DND-41 (cell line): ENCODE measurements around the gene KIF18B.

Experiments
- CTCF ChIP-seq: IDR thresholded peaks from 2 replicates; pipeline ENCODE4 v1.5.1; 2012; ENCODE audit warnings: borderline replicate concordance, low read length, moderate library complexity, mild to moderate bottlenecking; ENCODE audit not compliant: poor library complexity, severe bottlenecking; ENCODE audit errors: extremely low read depth
- EZH2 ChIP-seq: IDR thresholded peaks from 3 replicates; pipeline ENCODE4 v1.6.1; 2012; ENCODE audit warnings: borderline replicate concordance, low read depth, mild to moderate bottlenecking, moderate library complexity, low read length, inconsistent platforms; ENCODE audit not compliant: severe bottlenecking

GRCh38 chr17:44960691-44961090 is 13.1 kb upstream of the KIF18B start:
- no peak for TF ChIP-seq CTCF
- no peak for TF ChIP-seq EZH2
